Measurements from ENCODE around the gene NUP133.

Gene NUP133

GRCh38 chr1:229459815-229460214 lies 48.3 kb downstream of the NUP133 start:
- Histone ChIP-seq H3K79me2 (ENCODE audit: insufficient read depth, low read depth) (no peaks in the 10 kb centered on the region), H3K9ac (no peak overlapping the region), H3K36me3 (ENCODE audit: insufficient read depth) (peaks cover 3% of the 10 kb centered on the region; the same call in 1 of the 2 replicates), H4K20me1 (ENCODE audit: insufficient read depth) (no peaks in the 10 kb centered on the region), H3K4me2 (no peak overlapping the region), H2AFZ (ENCODE audit: low read depth) (no peak overlapping the region), H3K4me1 (ENCODE audit: low read depth, poor library complexity, severe bottlenecking) (peaks cover 8% of the 10 kb centered on the region), H3K4me3 (IDR thresholded peaks at IDR 0.05; ENCODE audit: insufficient read depth, low read depth, low read length) (no peak overlapping the region), H3K27ac (no peak overlapping the region), H3K27me3 (ENCODE audit: insufficient read depth, low read depth) (no peaks in the 10 kb centered on the region)
- TF ChIP-seq CTCF (conservative IDR thresholded peaks at IDR 0.05; ENCODE audit: low read depth, low read length): no peak

GRCh38 chr1:229457436-229457835 lies 50.7 kb downstream of the NUP133 start:
- Histone ChIP-seq H3K79me2 (ENCODE audit: insufficient read depth, low read depth) (no peaks in the 10 kb centered on the region), H3K27ac (no peak overlapping the region), H3K9ac (no peak overlapping the region), H3K4me2 (no peak overlapping the region), H3K27me3 (ENCODE audit: insufficient read depth, low read depth) (no peaks in the 10 kb centered on the region), H4K20me1 (ENCODE audit: insufficient read depth) (no peaks in the 10 kb centered on the region), H3K4me3 (IDR thresholded peaks at IDR 0.05; ENCODE audit: insufficient read depth, low read depth, low read length) (no peak overlapping the region), H2AFZ (ENCODE audit: low read depth) (no peak overlapping the region), H3K4me1 (ENCODE audit: low read depth, poor library complexity, severe bottlenecking) (peaks cover 8% of the 10 kb centered on the region), H3K36me3 (ENCODE audit: insufficient read depth) (no peaks in the 10 kb centered on the region; the same call in 1 of the 2 replicates)
- TF ChIP-seq CTCF (conservative IDR thresholded peaks at IDR 0.05; ENCODE audit: low read depth, low read length): no peak

- TF ChIP-seq CTCF (conservative IDR thresholded peaks at IDR 0.05; ENCODE audit: low read depth, low read length): no peak
- Histone ChIP-seq H3K9ac (no peak overlapping the region), H3K79me2 (ENCODE audit: insufficient read depth, low read depth) (no peaks in the 10 kb centered on the region), H3K4me1 (ENCODE audit: low read depth, poor library complexity, severe bottlenecking) (peaks cover 8% of the 10 kb centered on the region), H2AFZ (ENCODE audit: low read depth) (no peak overlapping the region), H4K20me1 (ENCODE audit: insufficient read depth) (no peaks in the 10 kb centered on the region), H3K27me3 (ENCODE audit: insufficient read depth, low read depth) (no peaks in the 10 kb centered on the region), H3K4me2 (no peak overlapping the region), H3K27ac (no peak overlapping the region), H3K4me3 (IDR thresholded peaks at IDR 0.05; ENCODE audit: insufficient read depth, low read depth, low read length) (no peak overlapping the region), H3K36me3 (ENCODE audit: insufficient read depth) (no peaks in the 10 kb centered on the region; the same call in 1 of the 2 replicates)
Measured at GRCh38 chr1:229456016-229456415, 52.1 kb downstream of the NUP133 start.

GRCh38 chr1:229454056-229454455 lies 54.1 kb downstream of the NUP133 start:
- no peaks in the 10 kb centered on the region for H3K36me3 ChIP-seq (ENCODE audit: insufficient read depth)

More at GRCh38 chr1:229454056-229454455, 54.1 kb downstream of the NUP133 start:
- no peaks in the 10 kb centered on the region for H3K27me3 ChIP-seq (ENCODE audit: insufficient read depth, low read depth)
- H3K9ac ChIP-seq: no peak overlapping the region
- H3K4me3 ChIP-seq (IDR thresholded peaks at IDR 0.05; ENCODE audit: insufficient read depth, low read depth, low read length): no peak overlapping the region
- no peak overlapping the region for H3K4me2 ChIP-seq
- H2AFZ ChIP-seq (ENCODE audit: low read depth): no peak overlapping the region
- no peak for TF ChIP-seq CTCF (conservative IDR thresholded peaks at IDR 0.05; ENCODE audit: low read depth, low read length)
- H3K4me1 ChIP-seq (ENCODE audit: low read depth, poor library complexity, severe bottlenecking): peaks cover 8% of the 10 kb centered on the region
- no peaks in the 10 kb centered on the region for H4K20me1 ChIP-seq (ENCODE audit: insufficient read depth)
- H3K79me2 ChIP-seq (ENCODE audit: insufficient read depth, low read depth): no peaks in the 10 kb centered on the region
- no peak overlapping the region for H3K27ac ChIP-seq

Data from KMS-11 (cell line).